MCF 10A (cell line): Measurements from ENCODE around the gene MED4. TPM values are rescaled to one million over a fixed set of nuclear protein-coding genes. Genes with fewer than 3 reads are reported as not detected.

ENCODE experiments used
- BruUV-seq: library from RNA; stranded (reverse); fragments of 400-500 nt; replicated peaks from 2 replicates; lab custom pipeline; 2021; lab: Mats Ljungman, UMichigan
- CTCF ChIA-PET: fragments of 300-600 bp; sonication (Branson Sonifier 250); formaldehyde crosslinking; extraction: SDS; loops from one replicate; lab custom pipeline; 2021; ENCODE audit warnings: antibody characterized with exemption, inconsistent platforms; lab: Yijun Ruan, JAX
- POLR2A ChIA-PET: fragments of 300-600, 350-650 bp; sonication (Branson Sonifier 250); formaldehyde crosslinking; extraction: SDS; loops from one replicate; lab custom pipeline; 2020; ENCODE audit warnings: antibody characterized with exemption, inconsistent platforms; lab: Yijun Ruan, JAX
- DNase-seq: peaks from one replicate; pipeline ENCODE4 v3.0.0-alpha.2; 2018; ENCODE audit not compliant: unreplicated experiment
- H3K27ac Mint-ChIP-seq: one replicate; pipeline ENCODE4 v1.8.0; 2022; ENCODE audit warnings: mild to moderate bottlenecking, low read depth, mixed read lengths; ENCODE audit not compliant: unreplicated experiment
- H3K27me3 Mint-ChIP-seq: one replicate; pipeline ENCODE4 v1.8.0; 2022; ENCODE audit warnings: mixed read lengths; ENCODE audit not compliant: insufficient read depth, unreplicated experiment
- H3K36me3 Mint-ChIP-seq: one replicate; pipeline ENCODE4 v1.8.0; 2022; ENCODE audit warnings: mild to moderate bottlenecking, moderate library complexity, mixed read lengths; ENCODE audit not compliant: insufficient read depth, unreplicated experiment
- H3K4me1 Mint-ChIP-seq: one replicate; pipeline ENCODE4 v1.8.0; 2022; ENCODE audit warnings: mixed read lengths; ENCODE audit not compliant: insufficient read depth, unreplicated experiment
- H3K4me3 Mint-ChIP-seq: one replicate; pipeline ENCODE4 v1.8.0; 2022; ENCODE audit warnings: mild to moderate bottlenecking, moderate library complexity, mixed read lengths; ENCODE audit not compliant: unreplicated experiment
- H3K9me3 Mint-ChIP-seq: one replicate; pipeline ENCODE4 v1.8.0; 2022; ENCODE audit warnings: mixed read lengths; ENCODE audit not compliant: unreplicated experiment
- CTCF ChIP-seq: fragments of 200-600 bp; IDR thresholded peaks from one replicate; pipeline ENCODE4 v1.8.0; 2022; ENCODE audit warnings: antibody characterized with exemption, mild to moderate bottlenecking; ENCODE audit not compliant: unreplicated experiment
- intact Hi-C: fragments of 100-400 bp; cut with micrococcal nuclease; formaldehyde crosslinking; loops from 2 replicates; pipeline ENCODE4 v1.14.1; 2022
- total RNA-seq: library from RNA; stranded (reverse); gene quantifications from 2 replicates; pipeline ENCODE4 v1.2.3, GENCODE V29; 2022

The MED4 gene
- total RNA-seq, 1 experiment from 2014 or later = 45.2 TPM

- BruUV-seq = no TSS peak
- Mint-ChIP-seq H3K4me1 (peaks cover 10% of the 10 kb centered on the region), H3K4me3 (no peak overlapping the region), H3K9me3 (no peaks in the 10 kb centered on the region), H3K27ac (no peak overlapping the region), H3K36me3 (no peaks in the 10 kb centered on the region), H3K27me3 (no peaks in the 10 kb centered on the region)
- DNase-seq = no peak
- POLR2A ChIA-PET = interaction anchor here (0.6 to 1.2 kb wide), 2 partner anchors 119 to 221 kb away, joined by 3 to 4 read pairs; no protein-coding TSS in a partner anchor
- no peak for TF ChIP-seq CTCF
- intact Hi-C loops = no loop called here
- CTCF ChIA-PET = interaction anchor here (0.5 to 2.8 kb wide), 7 partner anchors 9 to 654 kb away, joined by 3 to 10 read pairs (median 3); partner anchors contain the start of gene MED4
Observed at GRCh38 chr13:48118030-48118429, 23.1 kb upstream of the MED4 start.

GRCh38 chr13:48116808-48117207 is 21.9 kb upstream of the MED4 start:
- Mint-ChIP-seq H3K9me3 (no peaks in the 10 kb centered on the region), H3K27ac (no peak overlapping the region), H3K36me3 (no peaks in the 10 kb centered on the region), H3K27me3 (no peaks in the 10 kb centered on the region), H3K4me1 (peaks cover 10% of the 10 kb centered on the region), H3K4me3 (no peak overlapping the region)
- TF ChIP-seq CTCF = no peak
- no peak for DNase-seq
- BruUV-seq = no TSS peak
- ChIA-PET CTCF (interaction anchor here (0.6 kb wide), 1 partner anchor 12 kb away, joined by 4 read pairs; no protein-coding TSS in a partner anchor), POLR2A (interaction anchor here (0.7 kb wide), 1 partner anchor 12 kb away, joined by 3 read pairs; no protein-coding TSS in a partner anchor)
- intact Hi-C loops = no loop called here

GRCh38 chr13:48113756-48114130 is 18.8 kb upstream of the MED4 start:
- Mint-ChIP-seq H3K27ac (no peak overlapping the region), H3K27me3 (no peaks in the 10 kb centered on the region), H3K36me3 (no peaks in the 10 kb centered on the region), H3K4me1 (peaks cover 10% of the 10 kb centered on the region), H3K4me3 (no peak overlapping the region), H3K9me3 (no peaks in the 10 kb centered on the region)
- BruUV-seq = no TSS peak
- intact Hi-C loops = no loop called here
- CTCF ChIA-PET = interaction anchor here (0.7 kb wide), 2 partner anchors 187 to 222 kb away, joined by 3 read pairs; no protein-coding TSS in a partner anchor
- POLR2A ChIA-PET = no interaction called here
- no peak for TF ChIP-seq CTCF
- DNase-seq = no peak

GRCh38 chr13:48112896-48113755 is 18.2 kb upstream of the MED4 start:
- H3K4me3 Mint-ChIP-seq = no peak overlapping the region

More at GRCh38 chr13:48112896-48113755, 18.2 kb upstream of the MED4 start:
- no peaks in the 10 kb centered on the region for H3K9me3 Mint-ChIP-seq
- CTCF ChIA-PET = no interaction called here
- H3K4me1 Mint-ChIP-seq = peaks cover 10% of the 10 kb centered on the region
- intact Hi-C loops = no loop called here
- no peak overlapping the region for H3K27ac Mint-ChIP-seq
- no TSS peak for BruUV-seq
- no peak for DNase-seq
- no peaks in the 10 kb centered on the region for H3K27me3 Mint-ChIP-seq
- H3K36me3 Mint-ChIP-seq = no peaks in the 10 kb centered on the region
- TF ChIP-seq CTCF = no peak
- POLR2A ChIA-PET = no interaction called here
